ENCODE data around the gene KIAA0319L.

DNA sequence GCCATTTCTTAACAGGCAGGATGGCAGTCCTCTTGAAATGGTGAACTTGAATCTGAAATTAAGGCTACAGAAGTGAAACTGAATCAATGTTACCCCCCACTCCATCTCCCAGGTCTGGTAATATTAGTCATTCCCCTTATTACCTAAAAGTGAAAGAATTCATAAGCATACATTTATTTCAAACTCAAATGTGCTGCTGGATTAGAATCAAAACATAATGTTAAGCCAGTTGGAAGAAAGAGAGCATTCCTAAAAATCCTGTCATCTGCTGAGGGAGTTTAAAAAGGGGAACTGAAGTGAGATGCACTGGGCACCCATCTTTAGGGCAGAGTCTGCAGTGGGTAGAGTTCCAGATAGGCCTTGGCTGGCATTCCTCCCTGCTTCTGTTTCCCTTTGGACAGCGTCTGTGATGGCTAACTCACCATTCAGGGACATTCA lies 17.4 kb downstream of the KIAA0319L start:
- TF ChIP-seq EZH2 (IDR thresholded peaks at IDR 0.05) (no peak), POLR2AphosphoS5 (IDR thresholded peaks at IDR 0.05; ENCODE audit: borderline replicate concordance, low read depth, low read length) (no peak), FOXP2 (optimal IDR thresholded peaks at IDR 0.05; ENCODE audit: control extremely low read depth, extremely low read length, insufficient read depth) (no peak)
